ENCODE measurements around the gene CREBBP. TPM values are rescaled to one million over a fixed set of nuclear protein-coding genes. Genes with fewer than 3 reads are reported as not detected.
A peak's percentile ranks its signal among the peaks of the same experiment; 100 is the strongest.

The CREBBP gene
- total RNA-seq, 1 donor from 2014 or later: 33.5 TPM

- Histone ChIP-seq H3K4me1 (peaks cover 99% of the 10 kb centered on the region), H3K27ac (replicated peaks) (peak overlapping the region; percentile 18), H3K36me3 (no peaks in the 10 kb centered on the region), H3K4me3 (no peak overlapping the region), H3K9me3 (replicated peaks) (no peaks in the 10 kb centered on the region), H3K27me3 (ENCODE audit: low read depth) (no peaks in the 10 kb centered on the region)
- TF ChIP-seq CTCF (IDR thresholded peaks at IDR 0.05; ENCODE audit: borderline replicate concordance): no peak
- intact Hi-C loops (cut with micrococcal nuclease): no loop called here
- no peak for DNase-seq
Observed at GRCh38 chr16:3873482-3874173, 6.9 kb downstream of the CREBBP start.

GRCh38 chr16:3872216-3872895, 8.2 kb downstream of the CREBBP start:
- H3K4me3 ChIP-seq: peak overlapping the region; percentile 1
- no peaks in the 10 kb centered on the region for H3K9me3 ChIP-seq (replicated peaks)
- intact Hi-C loops (cut with micrococcal nuclease): no loop called here
- no peak for TF ChIP-seq CTCF (IDR thresholded peaks at IDR 0.05; ENCODE audit: borderline replicate concordance)
- H3K27me3 ChIP-seq (ENCODE audit: low read depth): no peaks in the 10 kb centered on the region
- peaks cover 99% of the 10 kb centered on the region for H3K4me1 ChIP-seq
- no peak overlapping the region for H3K27ac ChIP-seq (replicated peaks)
- no peaks in the 10 kb centered on the region for H3K36me3 ChIP-seq
- DNase-seq: no peak

- no peaks in the 10 kb centered on the region for H3K9me3 ChIP-seq (replicated peaks)
- peaks cover 98% of the 10 kb centered on the region for H3K4me1 ChIP-seq
- DNase-seq: no peak
- no peak overlapping the region for H3K27ac ChIP-seq (replicated peaks)
- H3K36me3 ChIP-seq: no peaks in the 10 kb centered on the region
- no peak overlapping the region for H3K4me3 ChIP-seq
- no peak for TF ChIP-seq CTCF (IDR thresholded peaks at IDR 0.05; ENCODE audit: borderline replicate concordance)
- intact Hi-C loops (cut with micrococcal nuclease): no loop called here
- H3K27me3 ChIP-seq (ENCODE audit: low read depth): no peaks in the 10 kb centered on the region
Observed at GRCh38 chr16:3868967-3869366, 11.5 kb downstream of the CREBBP start.

GRCh38 chr16:3868556-3868955, 12.0 kb downstream of the CREBBP start:
- Histone ChIP-seq H3K9me3 (replicated peaks) (no peaks in the 10 kb centered on the region), H3K27me3 (ENCODE audit: low read depth) (no peaks in the 10 kb centered on the region), H3K27ac (replicated peaks) (no peak overlapping the region), H3K4me3 (no peak overlapping the region), H3K4me1 (peaks cover 98% of the 10 kb centered on the region), H3K36me3 (no peaks in the 10 kb centered on the region)
- no peak for DNase-seq
- intact Hi-C loops (cut with micrococcal nuclease): no loop called here
- no peak for TF ChIP-seq CTCF (IDR thresholded peaks at IDR 0.05; ENCODE audit: borderline replicate concordance)

GRCh38 chr16:3866703-3867431, 13.6 kb downstream of the CREBBP start:
- Histone ChIP-seq H3K27ac (replicated peaks) (no peak overlapping the region), H3K4me1 (peaks cover 98% of the 10 kb centered on the region), H3K9me3 (replicated peaks) (no peaks in the 10 kb centered on the region), H3K4me3 (no peak overlapping the region), H3K27me3 (ENCODE audit: low read depth) (no peaks in the 10 kb centered on the region), H3K36me3 (no peaks in the 10 kb centered on the region)
- DNase-seq: no peak
- intact Hi-C loops (cut with micrococcal nuclease): no loop called here
- TF ChIP-seq CTCF (IDR thresholded peaks at IDR 0.05; ENCODE audit: borderline replicate concordance): no peak

Measured in left ventricle myocardium inferior (tissue), 1 donor.